IMR-90 (cell line): ENCODE data around the gene ADPRS.

Source experiments
- BHLHE40 ChIP-seq: fragments of 150-350 bp; IDR thresholded peaks from 2 replicates; pipeline ENCODE4 v1.6.1; 2016; ENCODE audit warnings: mild to moderate bottlenecking, low read depth, low read length
- CEBPB ChIP-seq: IDR thresholded peaks from 2 replicates; pipeline ENCODE4 v1.6.1; 2012; ENCODE audit warnings: low read depth, low read length, improper control_type of control experiment
- CHD1 ChIP-seq: IDR thresholded peaks from 2 replicates; pipeline ENCODE4 v1.6.1; 2012; ENCODE audit warnings: low read depth, low read length, improper control_type of control experiment
- CTCF ChIP-seq: conservative IDR thresholded peaks from 2 replicates; pipeline ENCODE4 v1.5.1; 2012; ENCODE audit warnings: mild to moderate bottlenecking, low read depth, low read length, improper control_type of control experiment
- MAFK ChIP-seq: IDR thresholded peaks from 2 replicates; pipeline ENCODE4 v1.6.1; 2012; ENCODE audit warnings: low read depth, low read length, improper control_type of control experiment
- MAZ ChIP-seq: IDR thresholded peaks from 2 replicates; pipeline ENCODE4 v1.6.1; 2012; ENCODE audit warnings: low read depth, mild to moderate bottlenecking, low read length, improper control_type of control experiment, moderate library complexity, borderline replicate concordance
- MXI1 ChIP-seq: IDR thresholded peaks from 2 replicates; pipeline ENCODE4 v1.6.1; 2012; ENCODE audit warnings: low read depth, mild to moderate bottlenecking, low read length, moderate library complexity, borderline replicate concordance
- POLR2A ChIP-seq: IDR thresholded peaks from 2 replicates; pipeline ENCODE4 v1.6.1; 2012; ENCODE audit warnings: mild to moderate bottlenecking, low read depth, low read length
- RAD21 ChIP-seq: IDR thresholded peaks from 2 replicates; pipeline ENCODE4 v1.6.1; 2012; ENCODE audit warnings: low read length, improper control_type of control experiment
- RCOR1 ChIP-seq: IDR thresholded peaks from 2 replicates; pipeline ENCODE4 v1.6.1; 2012; ENCODE audit warnings: mild to moderate bottlenecking, low read length, improper control_type of control experiment; ENCODE audit not compliant: insufficient replicate concordance
- RFX5 ChIP-seq: IDR thresholded peaks from 2 replicates; pipeline ENCODE4 v1.8.0; 2012; ENCODE audit warnings: low read depth, mild to moderate bottlenecking, low read length, moderate library complexity
- SMC3 ChIP-seq: fragments of 150-350 bp; IDR thresholded peaks from 2 replicates; pipeline ENCODE4 v1.6.1; 2016; ENCODE audit warnings: low read depth, mild to moderate bottlenecking, antibody characterized with exemption, low read length, moderate library complexity
- TF ChIP-seq, protein P1 (sequence below): fragments of 150-350 bp; IDR thresholded peaks from 2 replicates; pipeline ENCODE4 v1.6.1; 2017; ENCODE audit warnings: mild to moderate bottlenecking, antibody characterized with exemption, low read length, low read depth
- TF ChIP-seq, protein P2 (sequence below): fragments of 150-350 bp; IDR thresholded peaks from 2 replicates; pipeline ENCODE4 v1.6.1; 2016; ENCODE audit warnings: low read depth, mild to moderate bottlenecking, low read length, moderate library complexity, borderline replicate concordance

DNA sequence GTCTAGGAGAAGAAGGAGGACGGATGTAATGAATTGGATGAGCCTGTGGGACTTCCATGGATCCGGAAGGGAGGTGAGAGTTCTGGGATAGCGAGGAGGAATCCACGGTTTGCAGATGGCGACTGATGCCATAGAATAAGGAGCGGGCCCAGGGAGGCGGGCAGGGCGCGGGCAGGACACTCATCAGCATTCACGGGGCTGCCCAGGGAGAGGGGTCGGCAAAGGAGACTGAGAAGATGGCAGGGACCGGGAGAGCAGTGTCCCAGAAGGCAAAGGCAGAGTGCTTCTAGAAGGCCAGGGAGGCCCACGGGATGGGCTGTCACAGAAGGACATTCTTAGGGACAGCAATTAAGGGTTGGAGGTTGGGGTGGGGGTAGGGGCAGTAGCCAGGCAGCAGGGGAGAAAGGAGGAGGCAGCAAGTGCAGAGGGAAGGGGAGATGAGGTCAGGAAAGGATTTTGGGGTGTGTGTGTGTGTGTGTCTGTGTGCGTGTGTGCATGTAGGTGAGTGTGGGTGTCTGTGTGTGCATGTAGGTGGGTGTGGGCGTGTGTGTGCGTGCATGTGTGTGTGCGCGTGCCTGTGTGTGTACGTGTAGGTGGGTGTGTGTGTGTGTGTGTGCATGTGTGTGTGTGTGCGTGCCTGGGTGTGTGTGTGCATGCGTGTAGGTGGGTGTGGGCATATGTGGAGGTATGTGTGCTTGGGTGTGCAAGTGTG lies 37.5 kb downstream of the ADPRS start:
- TF ChIP-seq CEBPB, result no peak
- no peak for TF ChIP-seq CTCF
- TF ChIP-seq MAZ, result no peak
- TF ChIP-seq POLR2A, result no peak
- TF ChIP-seq MXI1, result no peak
- TF ChIP-seq, protein P1, sequence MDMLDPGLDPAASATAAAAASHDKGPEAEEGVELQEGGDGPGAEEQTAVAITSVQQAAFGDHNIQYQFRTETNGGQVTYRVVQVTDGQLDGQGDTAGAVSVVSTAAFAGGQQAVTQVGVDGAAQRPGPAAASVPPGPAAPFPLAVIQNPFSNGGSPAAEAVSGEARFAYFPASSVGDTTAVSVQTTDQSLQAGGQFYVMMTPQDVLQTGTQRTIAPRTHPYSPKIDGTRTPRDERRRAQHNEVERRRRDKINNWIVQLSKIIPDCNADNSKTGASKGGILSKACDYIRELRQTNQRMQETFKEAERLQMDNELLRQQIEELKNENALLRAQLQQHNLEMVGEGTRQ, result no peak
- no peak for TF ChIP-seq BHLHE40
- no peak for TF ChIP-seq RCOR1
- no peak for TF ChIP-seq MAFK
- no peak for TF ChIP-seq RAD21
- no peak for TF ChIP-seq SMC3
- no peak for TF ChIP-seq CHD1
- TF ChIP-seq RFX5, result no peak
- TF ChIP-seq, protein P2, sequence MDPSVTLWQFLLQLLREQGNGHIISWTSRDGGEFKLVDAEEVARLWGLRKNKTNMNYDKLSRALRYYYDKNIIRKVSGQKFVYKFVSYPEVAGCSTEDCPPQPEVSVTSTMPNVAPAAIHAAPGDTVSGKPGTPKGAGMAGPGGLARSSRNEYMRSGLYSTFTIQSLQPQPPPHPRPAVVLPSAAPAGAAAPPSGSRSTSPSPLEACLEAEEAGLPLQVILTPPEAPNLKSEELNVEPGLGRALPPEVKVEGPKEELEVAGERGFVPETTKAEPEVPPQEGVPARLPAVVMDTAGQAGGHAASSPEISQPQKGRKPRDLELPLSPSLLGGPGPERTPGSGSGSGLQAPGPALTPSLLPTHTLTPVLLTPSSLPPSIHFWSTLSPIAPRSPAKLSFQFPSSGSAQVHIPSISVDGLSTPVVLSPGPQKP, result no peak
